GM18511 (cell line): ENCODE data around the gene CNTROB.

ENCODE experiments used
- ATAC-seq: cut with Tn5 transposase; IDR thresholded peaks from one replicate; pipeline ENCODE4 v1.9.1; 2021; ENCODE audit warnings: mild to moderate bottlenecking, moderate library complexity; ENCODE audit not compliant: unreplicated experiment

Gene CNTROB

GRCh38 chr17:7909089-7909488 is 22.9 kb upstream of the CNTROB start:
- ATAC-seq = no peak

- no peak for ATAC-seq
Observed at GRCh38 chr17:7910281-7910680, 21.7 kb upstream of the CNTROB start.

- no peak for ATAC-seq
Observed at GRCh38 chr17:7910711-7911110, 21.3 kb upstream of the CNTROB start.

- ATAC-seq = no peak
Observed at GRCh38 chr17:7911116-7911515, 20.9 kb upstream of the CNTROB start.

GRCh38 chr17:7912927-7913524 is 19.0 kb upstream of the CNTROB start:
- ATAC-seq = no peak

GRCh38 chr17:7915179-7915610 is 16.8 kb upstream of the CNTROB start:
- no peak for ATAC-seq

- peak; percentile 85 for ATAC-seq
Observed at GRCh38 chr17:7915611-7916384, 16.2 kb upstream of the CNTROB start, which contains the start of gene RNF227. TSS of gene RNF227 (minus strand) at chr17:7916289. CDS start at chr17:7916195, 94 bp downstream.

GRCh38 chr17:7916385-7916682 is 15.7 kb upstream of the CNTROB start:
- ATAC-seq = no peak

GRCh38 chr17:7916808-7917207 is 15.2 kb upstream of the CNTROB start:
- no peak for ATAC-seq

GRCh38 chr17:7922269-7922844 is 9.6 kb upstream of the CNTROB start:
- ATAC-seq = peak; percentile 11

- peak; percentile 48 for ATAC-seq
Observed at GRCh38 chr17:7922845-7923628, 9.0 kb upstream of the CNTROB start.

- no peak for ATAC-seq
Observed at GRCh38 chr17:7927596-7927995, 4.4 kb upstream of the CNTROB start.

- ATAC-seq = no peak
Observed at GRCh38 chr17:7929158-7930023, 2.6 kb upstream of the CNTROB start, which contains the start of gene KCNAB3. TSS of gene KCNAB3 (minus strand) at chr17:7929856. CDS start at chr17:7929435, 421 bp downstream.

- no peak for ATAC-seq
Observed at GRCh38 chr17:7930841-7931631, 970 bp upstream of the CNTROB start.

GRCh38 chr17:7932483-7932891 is 481 bp downstream of the CNTROB start:
- peak; percentile 23 for ATAC-seq

GRCh38 chr17:7932949-7933348 is 943 bp downstream of the CNTROB start:
- no peak for ATAC-seq

- no peak for ATAC-seq
Observed at GRCh38 chr17:7935859-7936258, 3.9 kb downstream of the CNTROB start.

- no peak for ATAC-seq
Observed at GRCh38 chr17:7940034-7940433, 8.0 kb downstream of the CNTROB start.

- no peak for ATAC-seq
Observed at GRCh38 chr17:7940743-7941142, 8.7 kb downstream of the CNTROB start.

GRCh38 chr17:7943291-7943690 is 11.3 kb downstream of the CNTROB start:
- ATAC-seq = no peak
